ENCODE measurements around the gene TP53. TPM values are rescaled to one million over a fixed set of nuclear protein-coding genes. Genes with fewer than 3 reads are reported as not detected.

Gene TP53
- total RNA-seq, 1 experiment from 2014 or later: 9.2 TPM

DNA sequence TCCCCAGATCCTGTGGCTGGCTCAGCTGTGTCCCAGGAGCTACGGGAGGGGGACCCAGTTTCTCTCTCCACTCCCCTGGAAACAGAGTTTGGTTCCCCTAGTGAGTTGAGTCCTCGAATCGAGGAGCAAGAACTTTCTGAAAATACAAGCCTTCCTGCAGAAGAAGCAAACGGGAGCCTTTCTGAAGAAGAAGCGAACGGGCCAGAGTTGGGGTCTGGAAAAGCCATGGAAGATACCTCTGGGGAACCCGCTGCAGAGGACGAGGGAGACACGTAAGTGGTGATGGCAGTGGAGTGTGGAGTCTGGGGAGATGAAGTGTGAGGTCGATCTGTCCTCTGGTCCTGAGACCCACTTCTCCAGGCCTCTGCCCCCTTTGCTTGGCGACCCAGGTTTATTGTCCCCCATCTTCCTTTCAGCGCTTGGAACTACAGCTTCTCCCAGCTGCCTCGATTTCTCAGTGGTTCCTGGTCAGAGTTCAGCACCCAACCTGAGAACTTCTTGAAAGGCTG is 1.6 kb upstream of the TP53 start:
- intact Hi-C loops (cut with micrococcal nuclease; ENCODE audit: unreplicated experiment): loop anchor here (1.0 to 5.0 kb wide), 3 partner anchors 55 to 252 kb away; partner anchors contain the start of genes FGF11, MPDU1 and TMEM102
- ChIA-PET CTCF (interaction anchor here (1.2 to 2.4 kb wide), 3 partner anchors 15 to 74 kb away, joined by 5 to 12 read pairs (median 5); partner anchors contain the start of gene FXR2), POLR2A (interaction anchor here (0.6 to 3.1 kb wide), 3 partner anchors 105 to 468 kb away, joined by 3 to 16 read pairs (median 3); partner anchors contain the start of genes MPDU1 and NEURL4)
- no peak for TF ChIP-seq CTCF (IDR thresholded peaks at IDR 0.05; ENCODE audit: insufficient read depth in 1 of 2, low read depth in 1 of 2, low read length in 1 of 2, severe bottlenecking in 1 of 2, unreplicated experiment in 1 of 2)
- BruUV-seq (replicated peaks): TSS peak; percentile 55
- Mint-ChIP-seq H3K27ac (ENCODE audit: unreplicated experiment) (peak overlapping the region; percentile 100), H3K27me3 (ENCODE audit: insufficient read depth, unreplicated experiment) (no peaks in the 10 kb centered on the region), H3K4me3 (ENCODE audit: unreplicated experiment) (peak overlapping the region; percentile 91), H3K4me1 (ENCODE audit: low read depth, unreplicated experiment) (no peaks in the 10 kb centered on the region), H3K36me3 (ENCODE audit: insufficient read depth, unreplicated experiment) (peaks cover 41% of the 10 kb centered on the region), H3K9me3 (ENCODE audit: unreplicated experiment) (no peaks in the 10 kb centered on the region)
- H3K4me1 ChIP-seq: 0 out of 2 replicates have a peak, but pooled peaks cover 6% of the 10 kb centered on the region
- peak overlapping the region; percentile 49 for H3K4me3 ChIP-seq (ENCODE audit: low read depth, low read length)
- H3K9me3 ChIP-seq: no peaks in the 10 kb centered on the region
- H3K36me3 ChIP-seq (ENCODE audit: control insufficient read depth, insufficient read depth, low read length): no peaks in the 10 kb centered on the region
- no peaks in the 10 kb centered on the region for H3K27me3 ChIP-seq (replicated peaks; ENCODE audit: control insufficient read depth, insufficient read depth, low read length)
- no peak for DNase-seq

GRCh38 chr17:7687908-7688807 is 868 bp upstream of the TP53 start, which contains the start of gene WRAP53:
Gene WRAP53 (plus strand): TSS chr17:7688477. CDS start chr17:7688649, 172 bp downstream.
- no peaks in the 10 kb centered on the region for H3K9me3 Mint-ChIP-seq (ENCODE audit: unreplicated experiment)
- DNase-seq: peak; percentile 92 to 94
- intact Hi-C loops (cut with micrococcal nuclease; ENCODE audit: unreplicated experiment): loop anchor here (1.0 to 5.0 kb wide), 3 partner anchors 54 to 251 kb away; partner anchors contain the start of genes FGF11, MPDU1 and TMEM102
- no peaks in the 10 kb centered on the region for H3K27me3 Mint-ChIP-seq (ENCODE audit: insufficient read depth, unreplicated experiment)
- Histone ChIP-seq H3K27me3 (replicated peaks; ENCODE audit: control insufficient read depth, insufficient read depth, low read length) (no peaks in the 10 kb centered on the region), H3K36me3 (ENCODE audit: control insufficient read depth, insufficient read depth, low read length) (no peaks in the 10 kb centered on the region), H3K4me3 (ENCODE audit: low read depth, low read length) (peak within 1 kb of the TSS; percentile 82), H3K4me1 (0 out of 2 replicates have a peak, but pooled peaks cover 6% of the 10 kb centered on the region), H3K9me3 (no peaks in the 10 kb centered on the region)
- H3K27ac Mint-ChIP-seq (ENCODE audit: unreplicated experiment): peak within 1 kb of the TSS; percentile 100
- POLR2A ChIA-PET: interaction anchor here (0.5 to 3.5 kb wide), 13 partner anchors 17 to 468 kb away, joined by 3 to 24 read pairs (median 6); partner anchors contain the start of genes ATP1B2, CD68, EFNB3 and FXR2
- CTCF ChIA-PET: interaction anchor here (0.7 to 2.4 kb wide), 10 partner anchors 15 to 169 kb away, joined by 3 to 12 read pairs (median 5); partner anchors contain the start of genes FXR2, MPDU1, NAA38 and SAT2
- no TSS peak for BruUV-seq (replicated peaks)
- peaks cover 35% of the 10 kb centered on the region for H3K36me3 Mint-ChIP-seq (ENCODE audit: insufficient read depth, unreplicated experiment)
- peak within 1 kb of the TSS; percentile 91 for H3K4me3 Mint-ChIP-seq (ENCODE audit: unreplicated experiment)
- H3K4me1 Mint-ChIP-seq (ENCODE audit: low read depth, unreplicated experiment): no peaks in the 10 kb centered on the region
- TF ChIP-seq CTCF (IDR thresholded peaks at IDR 0.05; ENCODE audit: insufficient read depth in 1 of 2, low read depth in 1 of 2, low read length in 1 of 2, severe bottlenecking in 1 of 2, unreplicated experiment in 1 of 2): peak; percentile 82 to 86
